ENCODE data around the gene GTF3C5. TPM values are rescaled to one million over a fixed set of nuclear protein-coding genes. Genes with fewer than 3 reads are reported as not detected.

Gene GTF3C5
- total RNA-seq, 1 experiment from 2014 or later = 79.6 TPM

- Histone ChIP-seq H3K27ac (no peak overlapping the region), H3K4me2 (no peak overlapping the region), H3K4me3 (no peak overlapping the region), H3K27me3 (ENCODE audit: insufficient read depth, low read depth) (no peaks in the 10 kb centered on the region), H2AFZ (no peak overlapping the region), H4K20me1 (ENCODE audit: insufficient read depth) (peaks cover 28% of the 10 kb centered on the region), H3F3A (ENCODE audit: insufficient read depth, low read depth) (no peaks in the 10 kb centered on the region), H3K9me2 (ENCODE audit: insufficient read depth) (no peaks in the 10 kb centered on the region), H3K9me3 (ENCODE audit: insufficient read depth, low read depth) (no peaks in the 10 kb centered on the region), H3K36me3 (ENCODE audit: low read depth) (peaks cover 5% of the 10 kb centered on the region; the same call in 1 of the 2 replicates), H3K4me1 (replicated peaks; ENCODE audit: insufficient read depth) (no peaks in the 10 kb centered on the region), H3K79me2 (ENCODE audit: low read depth) (peaks cover 18% of the 10 kb centered on the region)
- no peak for TF ChIP-seq EZH2 (IDR thresholded peaks at IDR 0.05; ENCODE audit: low read depth)
- TF ChIP-seq, protein P1, sequence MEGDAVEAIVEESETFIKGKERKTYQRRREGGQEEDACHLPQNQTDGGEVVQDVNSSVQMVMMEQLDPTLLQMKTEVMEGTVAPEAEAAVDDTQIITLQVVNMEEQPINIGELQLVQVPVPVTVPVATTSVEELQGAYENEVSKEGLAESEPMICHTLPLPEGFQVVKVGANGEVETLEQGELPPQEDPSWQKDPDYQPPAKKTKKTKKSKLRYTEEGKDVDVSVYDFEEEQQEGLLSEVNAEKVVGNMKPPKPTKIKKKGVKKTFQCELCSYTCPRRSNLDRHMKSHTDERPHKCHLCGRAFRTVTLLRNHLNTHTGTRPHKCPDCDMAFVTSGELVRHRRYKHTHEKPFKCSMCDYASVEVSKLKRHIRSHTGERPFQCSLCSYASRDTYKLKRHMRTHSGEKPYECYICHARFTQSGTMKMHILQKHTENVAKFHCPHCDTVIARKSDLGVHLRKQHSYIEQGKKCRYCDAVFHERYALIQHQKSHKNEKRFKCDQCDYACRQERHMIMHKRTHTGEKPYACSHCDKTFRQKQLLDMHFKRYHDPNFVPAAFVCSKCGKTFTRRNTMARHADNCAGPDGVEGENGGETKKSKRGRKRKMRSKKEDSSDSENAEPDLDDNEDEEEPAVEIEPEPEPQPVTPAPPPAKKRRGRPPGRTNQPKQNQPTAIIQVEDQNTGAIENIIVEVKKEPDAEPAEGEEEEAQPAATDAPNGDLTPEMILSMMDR (conservative IDR thresholded peaks at IDR 0.05) = no peak
- POLR2A ChIA-PET (ENCODE audit: unreplicated experiment) = no interaction called here
- DNase-seq = no peak
- intact Hi-C loops (cut with micrococcal nuclease; ENCODE audit: unreplicated experiment) = no loop called here
- CTCF ChIA-PET = no interaction called here
- BruUV-seq (replicated peaks) = no TSS peak
Measured at GRCh38 chr9:133042676-133043075, 11.9 kb downstream of the GTF3C5 start.

GRCh38 chr9:133043449-133044035 lies 12.7 kb downstream of the GTF3C5 start:
- peaks cover 15% of the 10 kb centered on the region; the same call in 1 of the 2 replicates for H3K79me2 ChIP-seq (ENCODE audit: low read depth)
- DNase-seq = no peak
- ChIA-PET CTCF (no interaction called here), POLR2A (ENCODE audit: unreplicated experiment) (no interaction called here)
- H3K4me2 ChIP-seq = no peak overlapping the region
- no peaks in the 10 kb centered on the region for H3K9me2 ChIP-seq (ENCODE audit: insufficient read depth)
- no peak overlapping the region for H3K4me3 ChIP-seq
- TF ChIP-seq, protein P1 (conservative IDR thresholded peaks at IDR 0.05) = no peak
- no peak for TF ChIP-seq EZH2 (IDR thresholded peaks at IDR 0.05; ENCODE audit: low read depth)
- no peak overlapping the region for H3K27ac ChIP-seq
- no peaks in the 10 kb centered on the region for H3K4me1 ChIP-seq (replicated peaks; ENCODE audit: insufficient read depth)
- peaks cover 5% of the 10 kb centered on the region; the same call in 1 of the 2 replicates for H3K36me3 ChIP-seq (ENCODE audit: low read depth)
- peaks cover 21% of the 10 kb centered on the region for H4K20me1 ChIP-seq (ENCODE audit: insufficient read depth)
- no peak overlapping the region for H2AFZ ChIP-seq
- no peaks in the 10 kb centered on the region for H3K27me3 ChIP-seq (ENCODE audit: insufficient read depth, low read depth)
- intact Hi-C loops (cut with micrococcal nuclease; ENCODE audit: unreplicated experiment) = no loop called here
- H3F3A ChIP-seq (ENCODE audit: insufficient read depth, low read depth) = no peaks in the 10 kb centered on the region
- BruUV-seq (replicated peaks) = no TSS peak
- H3K9me3 ChIP-seq (ENCODE audit: insufficient read depth, low read depth) = no peaks in the 10 kb centered on the region

DNA sequence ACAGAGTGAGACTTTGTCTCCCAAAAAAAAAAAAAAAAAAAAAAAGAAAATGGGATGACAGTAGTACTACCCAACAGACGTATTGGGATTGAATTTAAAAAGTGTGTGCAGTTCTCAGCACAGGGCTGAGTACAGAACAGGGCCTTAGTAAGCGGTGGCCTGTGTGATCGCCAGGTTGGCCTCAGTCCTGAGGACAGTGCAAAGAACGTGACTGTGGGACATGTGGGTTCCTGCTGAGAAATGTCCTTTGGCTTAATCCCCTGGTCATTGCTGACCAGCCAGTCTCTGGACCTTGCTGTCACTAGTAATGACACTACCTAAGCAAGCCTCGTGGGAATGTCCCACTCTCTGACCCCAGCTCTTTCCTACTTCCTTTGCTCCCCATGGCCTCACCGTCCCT lies 13.3 kb downstream of the GTF3C5 start:
- ChIA-PET CTCF (no interaction called here), POLR2A (ENCODE audit: unreplicated experiment) (no interaction called here)
- BruUV-seq (replicated peaks) = no TSS peak
- peaks cover 11% of the 10 kb centered on the region; the same call in 1 of the 2 replicates for H3K79me2 ChIP-seq (ENCODE audit: low read depth)
- no peak overlapping the region for H3K4me3 ChIP-seq
- no peaks in the 10 kb centered on the region for H3K27me3 ChIP-seq (ENCODE audit: insufficient read depth, low read depth)
- peaks cover 5% of the 10 kb centered on the region; the same call in 1 of the 2 replicates for H3K36me3 ChIP-seq (ENCODE audit: low read depth)
- H2AFZ ChIP-seq = no peak overlapping the region
- no peak for DNase-seq
- intact Hi-C loops (cut with micrococcal nuclease; ENCODE audit: unreplicated experiment) = no loop called here
- H3K4me2 ChIP-seq = no peak overlapping the region
- peaks cover 16% of the 10 kb centered on the region for H4K20me1 ChIP-seq (ENCODE audit: insufficient read depth)
- H3K9me3 ChIP-seq (ENCODE audit: insufficient read depth, low read depth) = no peaks in the 10 kb centered on the region
- H3K9me2 ChIP-seq (ENCODE audit: insufficient read depth) = no peaks in the 10 kb centered on the region
- no peaks in the 10 kb centered on the region for H3F3A ChIP-seq (ENCODE audit: insufficient read depth, low read depth)
- TF ChIP-seq, protein P1 (conservative IDR thresholded peaks at IDR 0.05) = no peak
- TF ChIP-seq EZH2 (IDR thresholded peaks at IDR 0.05; ENCODE audit: low read depth) = no peak
- H3K4me1 ChIP-seq (replicated peaks; ENCODE audit: insufficient read depth) = no peaks in the 10 kb centered on the region
- H3K27ac ChIP-seq = no peak overlapping the region

Measured in PC-9 (cell line).